GM12873 (cell line): ENCODE data around the gene TCF15.

ENCODE experiments used
- TF ChIP-seq, protein P1 (sequence below): IDR thresholded peaks from 2 replicates; pipeline ENCODE4 v1.5.1; 2012; ENCODE audit warnings: low read depth, mild to moderate bottlenecking, moderate library complexity, low read length, control low read depth; ENCODE audit not compliant: insufficient read depth; ENCODE audit errors: missing control alignments

Gene TCF15

DNA sequence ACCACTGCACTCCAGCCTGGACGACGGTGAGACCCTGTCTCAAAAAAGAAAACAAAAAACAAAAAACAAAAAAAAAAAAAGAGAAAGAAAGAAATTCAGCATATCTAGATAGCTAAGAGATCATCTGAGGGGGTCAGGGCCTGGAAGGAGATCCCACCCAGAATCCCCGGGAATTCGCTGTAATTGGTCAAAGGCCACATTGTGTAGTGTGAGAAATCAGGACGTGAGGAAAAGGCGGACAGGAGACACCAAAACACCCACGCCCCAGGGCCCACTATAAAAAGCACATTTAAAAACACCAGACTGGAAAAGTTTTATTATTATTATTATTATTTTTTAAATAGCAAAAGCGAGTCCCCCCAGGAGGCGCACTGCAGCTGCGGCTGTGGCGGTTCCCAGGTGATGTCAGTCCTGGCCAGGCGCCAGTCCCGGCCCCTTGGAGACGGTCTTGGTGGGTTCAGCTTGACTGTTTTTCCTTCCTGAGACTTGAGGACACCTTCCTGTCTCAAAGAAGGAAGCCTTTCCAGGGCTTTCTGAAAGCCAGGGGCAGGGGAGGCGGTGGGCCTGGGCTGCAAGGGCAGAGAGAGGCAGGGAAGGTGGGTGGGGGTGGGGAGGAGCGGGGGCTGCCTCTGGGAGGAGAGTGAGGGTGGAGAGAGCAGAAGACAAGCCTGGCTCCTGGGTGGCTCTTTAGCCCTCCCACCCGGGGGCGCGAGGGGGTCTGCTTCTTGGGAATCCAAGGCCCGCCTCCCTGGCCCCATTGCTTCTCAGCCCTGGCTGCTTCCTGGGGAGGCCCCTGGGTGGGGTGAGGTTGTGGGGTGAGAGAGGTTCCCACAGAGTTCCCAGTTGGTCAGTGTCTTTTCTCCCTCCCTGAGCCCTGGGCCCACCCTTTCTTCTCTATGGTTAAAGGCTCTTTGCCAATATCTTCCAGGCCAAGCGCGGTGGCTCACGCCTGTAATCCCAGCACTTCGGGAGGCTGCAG lies 14.5 kb downstream of the TCF15 start:
- TF ChIP-seq, protein P1, sequence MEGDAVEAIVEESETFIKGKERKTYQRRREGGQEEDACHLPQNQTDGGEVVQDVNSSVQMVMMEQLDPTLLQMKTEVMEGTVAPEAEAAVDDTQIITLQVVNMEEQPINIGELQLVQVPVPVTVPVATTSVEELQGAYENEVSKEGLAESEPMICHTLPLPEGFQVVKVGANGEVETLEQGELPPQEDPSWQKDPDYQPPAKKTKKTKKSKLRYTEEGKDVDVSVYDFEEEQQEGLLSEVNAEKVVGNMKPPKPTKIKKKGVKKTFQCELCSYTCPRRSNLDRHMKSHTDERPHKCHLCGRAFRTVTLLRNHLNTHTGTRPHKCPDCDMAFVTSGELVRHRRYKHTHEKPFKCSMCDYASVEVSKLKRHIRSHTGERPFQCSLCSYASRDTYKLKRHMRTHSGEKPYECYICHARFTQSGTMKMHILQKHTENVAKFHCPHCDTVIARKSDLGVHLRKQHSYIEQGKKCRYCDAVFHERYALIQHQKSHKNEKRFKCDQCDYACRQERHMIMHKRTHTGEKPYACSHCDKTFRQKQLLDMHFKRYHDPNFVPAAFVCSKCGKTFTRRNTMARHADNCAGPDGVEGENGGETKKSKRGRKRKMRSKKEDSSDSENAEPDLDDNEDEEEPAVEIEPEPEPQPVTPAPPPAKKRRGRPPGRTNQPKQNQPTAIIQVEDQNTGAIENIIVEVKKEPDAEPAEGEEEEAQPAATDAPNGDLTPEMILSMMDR, result no peak

DNA sequence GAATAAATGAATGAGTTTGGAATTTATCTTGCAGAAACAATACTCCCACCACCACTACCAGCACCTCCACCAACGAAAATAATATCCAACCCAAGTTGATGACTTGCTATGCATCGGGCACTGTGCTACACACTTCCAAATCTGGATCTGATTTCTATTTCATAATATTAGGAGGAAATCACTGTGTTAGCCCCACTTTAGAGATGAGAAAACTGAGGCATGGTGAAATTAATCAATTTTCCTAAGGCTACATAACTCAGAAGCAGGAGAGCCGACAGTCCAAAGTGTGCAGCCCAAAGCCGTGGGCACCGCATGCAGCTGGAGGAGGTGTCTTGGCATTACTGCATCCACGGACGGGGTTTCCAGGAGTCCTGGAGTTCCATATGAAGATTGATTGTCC lies 17.6 kb downstream of the TCF15 start:
- TF ChIP-seq, protein P1, result no peak

DNA sequence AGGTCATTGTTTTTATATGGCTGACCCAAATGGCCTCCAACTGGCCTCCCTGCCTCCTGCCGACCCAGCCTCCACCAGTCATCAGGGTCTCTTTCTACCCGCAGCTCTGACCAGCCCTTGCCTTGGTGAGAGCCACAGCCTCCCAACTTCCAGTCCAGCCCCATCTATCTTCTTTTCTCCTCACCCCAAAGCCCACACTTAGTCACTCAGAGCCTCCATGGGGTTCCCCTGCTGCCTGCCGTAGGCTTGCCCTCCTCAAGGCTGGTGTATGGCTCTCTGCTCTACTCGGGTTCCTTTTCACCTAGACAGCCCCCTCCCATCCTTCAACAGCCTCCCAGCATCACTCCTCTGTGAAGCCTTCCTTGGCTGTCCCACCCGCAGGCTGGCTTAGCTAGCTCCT lies 18.2 kb downstream of the TCF15 start:
- TF ChIP-seq, protein P1, result no peak

DNA sequence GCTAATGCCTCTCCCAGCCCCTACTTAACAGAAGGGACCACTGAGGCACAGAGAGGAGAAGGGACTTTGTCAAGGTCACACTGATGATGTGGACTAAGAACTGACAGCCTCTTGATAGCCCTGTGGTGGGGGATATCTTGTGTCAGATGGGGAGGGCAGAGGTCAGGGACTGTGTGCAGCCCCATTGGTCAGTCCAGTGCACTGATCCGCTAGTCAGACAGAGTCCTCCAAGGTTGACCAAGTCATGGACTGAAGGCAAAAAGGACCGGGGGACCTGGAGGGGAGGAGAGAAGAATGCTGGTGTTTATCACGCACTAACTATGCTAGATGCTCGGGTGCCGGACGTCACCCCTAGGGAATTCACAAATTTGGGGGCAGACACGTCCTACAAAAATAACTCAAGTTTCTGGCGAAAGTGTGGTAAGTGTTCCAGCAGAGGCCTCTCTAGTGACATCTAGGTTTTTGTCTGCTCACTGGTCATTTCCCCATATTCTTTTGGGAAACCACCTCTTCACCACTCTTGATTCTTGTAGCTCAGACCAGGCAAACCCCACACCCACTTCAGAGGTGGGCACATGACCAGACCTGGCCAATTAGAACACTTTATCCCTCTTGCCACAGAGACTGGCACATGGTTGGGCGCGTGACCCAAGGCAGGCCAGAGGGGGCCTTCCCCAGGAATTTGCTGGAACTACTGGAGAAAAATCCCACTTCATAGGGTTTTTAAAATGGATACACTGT lies 21.0 kb downstream of the TCF15 start:
- TF ChIP-seq, protein P1, result peak; percentile 26

DNA sequence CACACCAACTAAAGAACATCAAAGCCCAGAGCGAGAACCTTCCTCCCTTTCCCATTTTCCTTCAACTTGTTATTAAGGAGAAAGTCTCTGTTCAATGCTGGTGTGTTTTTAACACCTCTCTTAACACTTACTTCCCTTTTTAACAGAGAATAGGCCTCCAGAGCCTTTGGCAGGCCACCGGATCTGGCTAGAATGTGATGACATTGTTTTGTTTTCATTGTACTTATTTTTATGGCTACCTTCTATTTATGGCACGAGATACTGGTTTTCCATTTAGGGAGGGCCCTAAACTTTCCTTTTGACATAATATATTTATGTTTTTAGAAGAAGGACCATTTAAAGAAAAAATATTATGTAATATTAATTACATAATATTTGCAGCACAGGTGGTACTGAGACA lies 21.6 kb downstream of the TCF15 start:
- TF ChIP-seq, protein P1, result no peak

DNA sequence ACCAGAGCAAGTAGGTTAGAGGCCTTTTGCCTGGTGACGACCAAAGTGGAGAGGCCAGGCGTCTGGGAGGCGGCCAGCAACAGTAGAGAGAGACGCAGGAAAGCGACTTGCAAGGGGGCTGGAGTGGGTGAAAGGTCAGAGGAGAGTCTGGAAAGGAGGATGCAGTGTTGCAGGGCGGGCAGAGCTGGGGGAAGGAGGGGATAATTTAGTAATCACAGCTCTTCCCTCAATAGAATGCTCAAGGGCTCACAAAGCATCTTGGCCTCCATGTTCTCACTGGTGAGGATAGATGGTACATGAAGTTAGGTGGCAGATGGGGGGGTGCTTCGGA lies 25.2 kb downstream of the TCF15 start:
- TF ChIP-seq, protein P1, result no peak
